Inferior parietal cortex (tissue), 1 donor: ENCODE data around the gene ACTL6B.
"Not testable (repeated sequence)": the region's sequence is repeated elsewhere in the genome, so short reads cannot be mapped to it uniquely, and the experiment has no call there.

Experiments
- DNase-seq: peaks from one replicate; pipeline ENCODE4 v3.0.0-alpha.2; 2016; ENCODE audit errors: extremely low spot score

ACTL6B gene

DNA sequence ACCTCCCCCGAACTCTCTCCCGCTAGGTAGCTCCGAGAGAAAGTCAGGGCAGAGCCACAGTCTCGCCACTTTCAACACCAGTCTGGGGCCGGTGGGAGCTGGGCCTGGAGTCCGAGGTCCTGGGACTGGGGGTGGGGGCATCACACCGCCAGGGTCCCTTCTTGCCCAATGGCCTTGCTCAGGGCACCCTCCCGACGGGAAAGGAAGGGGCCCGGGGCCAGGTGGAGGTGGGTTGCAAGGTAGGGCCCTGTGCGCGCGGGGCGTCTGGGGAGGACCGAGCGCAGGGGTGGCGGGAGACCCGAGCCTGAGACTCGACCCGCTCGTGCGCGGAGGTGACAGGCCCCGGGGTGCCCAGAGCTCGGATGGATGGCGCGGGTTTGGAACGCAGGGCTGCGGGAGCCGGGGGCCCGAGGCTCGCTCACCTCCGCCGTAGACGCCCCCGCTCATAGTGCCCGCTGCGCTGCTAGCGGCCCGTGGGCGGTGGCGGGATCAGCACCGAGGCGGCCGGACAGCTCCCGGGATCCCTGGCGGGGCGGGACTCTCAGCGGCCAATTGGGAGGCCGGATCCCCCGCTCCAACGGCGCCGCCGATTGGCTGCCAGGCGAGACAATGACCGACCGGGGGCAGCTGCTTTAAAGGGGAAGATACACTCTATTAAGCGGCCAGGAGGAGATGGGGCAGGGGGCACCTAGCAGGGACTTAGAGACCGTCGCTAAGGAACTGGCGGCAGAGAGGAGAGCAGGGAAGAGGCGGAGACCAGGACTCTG lies at the start of gene ACTL6B:
ACTL6B (minus strand) TSS at position 541 of the 767 bp plus-strand sequence; CDS start at position 447, 94 bp downstream.
- DNase-seq: peak; percentile 72

DNA sequence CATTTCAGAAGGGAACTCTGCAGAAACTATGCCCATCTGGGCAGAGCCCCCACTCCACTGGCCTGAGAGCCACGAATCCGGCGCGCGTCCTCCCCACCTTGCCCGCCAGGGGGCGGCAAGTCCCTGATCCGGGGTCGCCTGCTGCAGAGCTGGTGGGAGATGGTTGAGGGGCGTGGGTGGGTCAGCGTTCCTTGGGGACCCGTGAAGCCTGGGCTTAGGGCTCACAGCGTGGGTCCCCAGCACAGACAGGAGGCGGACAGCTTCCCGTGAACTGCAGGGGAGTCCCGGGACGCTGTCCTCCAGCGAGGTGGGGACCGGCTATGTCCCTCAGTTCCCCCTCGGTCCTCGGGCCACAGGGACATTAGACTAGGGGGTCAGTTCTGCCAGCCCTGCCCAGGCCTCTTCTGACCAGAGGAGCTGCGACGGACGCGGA lies 49.1 kb upstream of the ACTL6B start:
- DNase-seq: peak; percentile 76

DNA sequence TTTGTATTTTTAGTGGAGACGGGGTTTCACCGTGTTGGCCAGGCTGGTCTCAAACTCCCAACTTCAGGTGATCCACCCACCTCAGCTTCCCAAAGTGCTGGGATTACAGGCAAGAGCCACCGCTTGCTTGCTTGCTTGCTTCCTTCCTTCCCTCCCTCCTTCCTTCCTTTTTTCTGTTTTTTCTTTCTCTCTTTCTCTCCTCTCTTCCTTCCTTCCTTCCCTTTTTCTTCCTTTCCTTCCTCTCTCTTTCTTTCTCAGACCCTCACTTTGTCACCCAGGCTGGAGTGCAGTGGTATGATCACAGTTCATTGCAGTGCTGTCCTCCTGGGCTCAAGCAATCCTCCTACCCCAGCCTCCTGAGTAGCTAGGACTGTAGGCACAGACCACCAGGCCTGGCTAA lies 44.8 kb upstream of the ACTL6B start:
- DNase-seq: not testable (repeated sequence)

DNA sequence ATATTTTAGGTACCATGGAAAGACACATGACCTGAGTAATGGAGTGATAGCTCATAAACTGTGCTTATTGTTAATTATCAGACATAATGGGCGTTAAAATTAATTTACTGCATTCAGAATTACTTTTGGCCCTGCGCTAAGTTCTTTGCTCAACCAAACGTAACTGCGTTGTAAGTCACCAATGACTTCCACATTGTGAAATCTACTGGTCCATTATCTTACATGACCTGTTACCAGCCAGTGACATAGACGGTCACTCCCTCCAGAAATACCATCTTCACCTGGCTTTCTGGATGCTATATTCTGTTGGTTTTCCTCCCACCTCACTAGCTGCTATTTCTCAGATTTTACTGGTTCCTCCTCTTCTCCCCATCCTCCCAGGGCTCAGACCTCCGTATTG lies 42.8 kb upstream of the ACTL6B start:
- no peak for DNase-seq

DNA sequence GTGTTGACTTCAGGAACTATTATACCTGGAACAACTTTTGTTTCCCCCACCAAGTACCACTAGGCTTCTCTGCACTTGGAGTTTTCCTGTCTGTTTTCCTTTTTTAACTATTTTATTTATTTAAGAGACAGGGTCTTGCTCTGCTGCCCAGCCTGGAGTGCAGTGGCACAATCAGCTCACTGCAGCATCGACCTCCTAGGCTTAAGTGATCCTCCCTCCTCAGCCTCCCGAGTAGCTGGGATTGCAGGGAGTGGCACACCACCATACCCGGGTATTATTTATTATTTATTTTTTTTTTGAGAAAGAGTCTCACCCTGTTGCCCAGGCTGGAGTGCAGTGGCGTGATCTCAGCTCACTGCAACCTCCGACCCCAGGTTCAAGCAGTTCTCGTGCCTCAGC lies 39.9 kb upstream of the ACTL6B start:
- DNase-seq: no peak

DNA sequence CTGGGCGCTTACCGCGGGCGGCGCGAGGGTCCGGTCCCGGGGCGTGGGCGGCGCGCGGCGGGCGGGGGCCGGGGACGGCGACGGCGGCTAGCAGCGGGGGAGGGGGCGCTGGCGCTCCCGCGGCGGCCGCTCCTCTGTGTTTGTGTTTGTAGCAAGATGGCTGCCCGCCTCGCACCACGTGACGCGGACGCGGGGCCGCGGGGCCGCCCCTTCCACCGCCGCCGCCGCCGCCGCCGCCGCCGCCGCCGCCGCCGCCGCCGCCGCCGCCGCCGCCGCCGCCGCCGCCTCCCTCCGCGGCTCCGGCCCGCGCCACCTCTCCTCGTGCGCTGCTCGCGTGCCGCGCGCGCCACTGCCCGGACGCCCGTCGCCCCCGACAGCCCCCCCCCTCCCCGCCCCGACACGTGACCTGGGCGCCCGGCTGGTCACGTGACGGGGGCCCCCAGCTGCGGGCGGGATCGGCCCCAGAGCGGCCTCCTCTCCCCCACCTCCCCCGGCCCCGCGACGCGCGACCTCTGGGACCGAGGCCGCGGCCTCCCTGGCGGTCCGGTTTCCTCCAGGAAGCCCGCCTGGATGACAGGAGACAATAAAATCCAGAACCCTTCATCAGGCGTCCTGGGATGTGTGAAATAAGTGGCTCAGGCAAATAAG lies 38.0 kb upstream of the ACTL6B start, which contains the start of gene GIGYF1:
GIGYF1 (minus strand) TSS at position 153 of the 648 bp plus-strand sequence. CDS start 6,012 bp downstream, outside the sequence.
- no peak for DNase-seq

DNA sequence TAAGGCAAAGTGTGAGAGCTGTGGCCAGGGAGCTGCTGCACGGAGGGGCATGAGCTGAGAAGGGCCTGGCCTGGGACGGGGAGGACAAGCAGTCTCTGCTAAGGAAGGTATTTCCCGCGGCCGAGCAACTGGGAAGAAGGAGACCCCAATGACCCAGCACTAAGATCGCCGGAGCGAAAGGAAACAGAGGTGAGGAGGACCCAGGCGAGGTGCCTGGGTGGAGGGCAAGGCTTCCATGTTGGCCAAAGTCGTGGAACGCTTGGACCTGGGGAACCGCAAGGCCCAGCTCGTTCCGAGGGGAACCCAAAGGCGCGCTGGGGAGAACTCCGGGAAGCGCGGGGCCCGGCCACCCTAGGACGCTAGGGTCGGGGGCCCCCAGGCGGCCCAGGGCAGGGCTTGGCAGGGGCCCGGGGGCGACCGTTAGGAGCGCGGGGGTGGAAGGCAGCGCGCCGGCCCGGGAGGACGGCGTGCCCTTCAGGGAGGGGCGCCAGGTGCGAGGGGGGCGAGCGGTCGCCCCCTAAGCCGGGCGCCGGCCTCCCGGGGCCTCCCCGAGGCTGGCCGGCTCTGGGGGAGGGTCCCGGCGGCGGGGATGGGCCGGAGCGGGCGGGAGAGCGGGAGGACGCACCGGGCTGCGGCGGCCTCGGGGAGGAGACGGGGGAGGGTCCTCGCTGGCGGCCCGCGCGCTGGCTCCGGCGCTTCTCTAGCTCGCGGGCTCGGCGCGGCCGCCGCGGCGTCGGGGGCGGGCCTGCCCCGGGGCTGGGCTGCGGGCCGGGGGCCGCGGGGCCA lies 37.3 kb upstream of the ACTL6B start:
- no peak for DNase-seq

DNA sequence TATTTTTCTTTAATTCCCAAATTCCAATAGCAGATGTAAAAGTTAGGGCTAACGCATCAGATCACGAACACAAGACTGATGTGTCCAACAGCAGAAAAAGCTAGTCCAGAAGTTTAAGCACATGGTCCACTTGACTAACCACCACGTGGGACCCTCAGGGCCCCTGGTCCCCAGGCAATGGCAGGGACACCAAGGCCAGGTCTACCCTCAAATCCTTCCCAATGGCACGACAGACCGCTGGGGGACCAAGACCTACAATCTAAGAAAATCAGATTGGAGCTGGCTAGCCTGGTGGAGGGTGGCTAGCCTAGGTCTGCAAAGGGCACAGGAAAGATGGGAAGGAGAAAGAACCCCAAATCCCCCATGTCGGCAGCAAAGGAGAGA lies 36.3 kb upstream of the ACTL6B start:
- no peak for DNase-seq

DNA sequence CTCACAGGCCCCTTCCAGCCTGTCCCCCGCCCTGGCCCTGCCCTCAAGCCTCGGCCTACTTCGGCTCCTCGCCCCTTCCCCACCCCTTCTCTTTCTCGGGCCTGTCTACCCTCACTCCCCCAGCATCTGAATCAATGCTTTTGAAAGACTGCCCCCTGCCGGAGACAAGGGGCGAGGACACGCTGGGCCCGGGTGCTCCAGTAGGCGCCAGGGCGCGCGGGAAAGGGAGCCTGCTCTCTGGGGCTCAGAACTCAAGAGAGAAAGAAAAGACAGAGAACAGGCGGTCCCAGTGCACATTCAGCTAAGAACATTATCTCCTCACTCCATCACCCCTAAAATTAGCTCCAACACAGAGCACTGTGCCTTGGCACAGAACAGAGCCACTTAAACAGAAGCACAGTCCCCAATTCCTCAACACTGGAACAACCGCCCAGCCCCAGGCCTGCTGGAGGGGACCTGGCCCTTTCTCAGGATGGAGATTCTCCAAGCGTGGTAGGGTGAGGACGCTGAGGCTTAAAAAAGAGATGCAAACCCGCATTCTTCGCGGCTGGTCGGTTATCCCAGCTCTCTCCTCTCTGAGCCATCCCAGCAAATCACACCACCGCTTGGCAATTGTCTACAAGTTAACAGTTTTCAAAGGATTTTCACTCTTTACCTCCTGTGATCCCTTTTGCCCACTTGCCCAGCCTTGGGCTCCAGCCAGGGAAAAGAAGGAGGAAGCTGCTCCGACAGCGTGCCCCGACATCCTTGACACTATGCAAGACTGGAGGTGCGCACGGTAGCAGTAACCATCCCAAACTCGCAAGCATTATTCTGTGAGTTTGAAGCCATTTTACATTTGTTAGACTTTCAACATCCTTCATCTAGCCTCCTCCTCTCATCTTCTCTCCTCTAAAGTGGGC lies 35.7 kb upstream of the ACTL6B start:
- peak; percentile 90 for DNase-seq

DNA sequence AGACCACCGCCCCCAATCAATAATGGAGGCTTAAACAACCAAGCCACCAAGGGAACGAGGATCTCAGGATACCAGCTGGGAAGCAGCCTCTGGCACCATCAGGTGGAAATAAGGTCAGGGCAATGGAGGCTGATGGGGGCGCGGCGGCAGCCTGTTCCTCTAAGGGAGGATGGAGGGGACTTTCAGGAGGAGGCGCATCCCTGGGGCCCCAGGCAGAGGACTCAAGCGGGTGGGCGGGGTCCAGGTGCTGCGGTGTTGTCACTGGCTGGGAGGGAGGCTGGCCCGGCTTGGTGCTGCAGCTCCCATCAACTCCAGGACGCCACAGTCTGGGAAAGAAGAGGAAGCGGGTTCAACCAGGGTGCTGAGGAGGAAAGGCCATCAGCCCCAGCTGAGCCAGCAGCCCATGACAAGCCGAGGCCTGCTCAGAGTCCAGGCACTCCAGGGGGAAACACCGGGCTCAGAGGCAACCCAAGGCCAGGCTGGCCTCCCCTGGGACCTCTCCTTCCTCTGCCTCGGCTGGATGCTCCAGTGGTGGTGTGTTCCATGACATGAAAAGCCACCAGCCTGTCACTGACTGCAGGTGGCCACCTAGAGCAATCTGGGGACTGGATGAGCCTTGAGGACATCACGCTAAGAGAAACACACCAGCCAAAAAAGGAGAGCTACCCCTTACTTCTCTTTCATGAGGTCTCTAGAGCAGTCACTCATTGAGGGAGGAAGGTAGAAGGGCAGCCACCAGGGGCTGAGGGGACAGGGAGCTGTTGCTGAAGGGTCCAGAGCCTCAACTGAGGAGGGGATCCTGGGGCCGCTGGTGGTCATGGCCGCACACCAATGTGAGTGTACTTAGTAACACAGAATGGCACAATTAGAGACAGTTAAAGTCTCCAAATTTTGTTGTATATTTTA lies 33.2 kb upstream of the ACTL6B start:
- no peak for DNase-seq

DNA sequence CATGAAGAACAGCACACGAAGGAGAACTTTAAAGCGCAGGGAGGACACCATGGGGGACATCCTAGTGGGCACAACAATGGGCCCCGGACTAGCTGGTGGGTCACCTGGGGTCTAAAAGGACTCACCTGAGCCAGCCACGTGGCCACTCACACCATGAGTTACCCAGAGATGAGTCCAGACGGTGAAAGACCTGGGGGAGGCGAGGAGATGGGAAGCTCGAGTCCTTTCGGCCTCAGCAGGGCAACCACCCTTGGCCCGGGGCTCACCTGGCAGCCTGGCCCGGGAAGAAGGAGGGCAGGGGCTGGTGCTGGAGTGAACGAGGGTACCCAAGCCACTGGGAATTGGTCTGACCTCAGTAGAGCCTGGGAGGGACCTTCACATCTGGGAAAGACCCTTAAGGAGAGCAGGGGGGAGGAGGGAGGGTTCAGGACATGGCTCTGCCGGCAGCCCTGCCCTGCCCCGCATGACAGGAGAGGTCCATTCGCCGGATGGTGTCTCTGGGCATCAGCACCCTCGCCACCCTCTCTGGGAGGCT lies 32.1 kb upstream of the ACTL6B start:
- no peak for DNase-seq

DNA sequence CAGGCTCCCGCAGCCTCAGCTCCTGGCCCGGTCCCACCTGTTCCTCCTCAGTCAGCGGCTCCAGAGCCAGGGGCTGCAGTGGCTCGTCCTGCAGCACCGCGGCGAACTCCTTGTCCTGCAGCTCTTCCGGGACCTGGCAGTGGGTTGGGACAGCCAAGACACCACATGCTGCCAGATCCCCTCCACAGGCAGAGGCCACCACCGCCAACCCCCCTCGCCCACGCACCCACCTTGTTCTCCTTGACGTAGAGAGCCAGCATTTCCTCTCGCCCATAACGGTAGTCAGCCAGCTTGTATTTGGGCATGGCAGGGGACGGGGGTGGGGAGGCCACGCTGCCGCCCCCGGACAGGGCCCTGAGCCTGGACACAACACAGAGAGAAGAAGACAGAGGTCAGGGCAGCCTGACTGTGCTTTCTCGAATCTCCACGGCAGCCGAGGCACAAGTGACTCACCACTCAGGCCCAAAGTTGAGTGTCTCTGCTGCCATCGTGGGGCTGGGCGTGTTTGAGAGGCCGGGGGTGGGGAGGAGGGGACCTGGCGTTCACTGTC lies 31.6 kb upstream of the ACTL6B start:
- no peak for DNase-seq

DNA sequence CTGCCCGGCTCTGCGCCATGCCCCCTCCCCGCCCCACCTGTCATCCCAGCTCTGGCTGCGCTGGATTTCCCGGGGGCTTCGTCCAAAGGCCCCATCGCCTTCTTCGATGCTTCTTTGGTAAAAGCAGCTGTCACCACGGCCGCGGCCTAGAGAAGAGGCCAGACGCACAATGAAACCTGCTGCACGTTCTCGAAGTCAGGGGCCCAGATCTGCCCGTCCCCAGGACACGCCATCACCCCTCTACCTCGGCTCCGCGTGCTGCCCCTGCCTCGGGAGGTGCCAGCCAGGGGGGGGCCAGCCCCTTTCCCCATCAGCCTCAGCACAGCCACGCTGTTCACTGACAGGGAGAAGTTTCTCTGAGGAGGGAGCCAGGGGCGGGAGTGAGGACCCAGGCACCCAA lies 31.0 kb upstream of the ACTL6B start:
- no peak for DNase-seq

DNA sequence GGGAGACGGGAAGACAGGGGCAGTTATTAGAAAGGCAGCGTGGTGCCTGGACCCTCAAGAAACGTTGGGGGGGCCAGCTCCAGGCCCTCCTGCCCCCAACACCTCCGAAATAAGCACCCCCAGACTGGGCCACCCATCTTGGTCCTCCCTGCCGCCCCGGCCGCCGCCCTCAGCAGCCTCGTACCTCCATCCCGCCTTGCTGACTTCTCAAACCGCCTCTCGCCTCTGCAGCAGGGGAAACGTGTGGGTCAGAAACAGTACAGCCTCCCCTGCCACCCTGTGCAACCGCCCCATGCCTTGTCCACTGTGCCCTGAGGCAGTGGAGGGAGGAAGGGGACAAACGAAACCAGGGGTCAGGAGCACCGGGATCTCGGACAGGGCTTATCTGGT lies 30.6 kb upstream of the ACTL6B start:
- no peak for DNase-seq

DNA sequence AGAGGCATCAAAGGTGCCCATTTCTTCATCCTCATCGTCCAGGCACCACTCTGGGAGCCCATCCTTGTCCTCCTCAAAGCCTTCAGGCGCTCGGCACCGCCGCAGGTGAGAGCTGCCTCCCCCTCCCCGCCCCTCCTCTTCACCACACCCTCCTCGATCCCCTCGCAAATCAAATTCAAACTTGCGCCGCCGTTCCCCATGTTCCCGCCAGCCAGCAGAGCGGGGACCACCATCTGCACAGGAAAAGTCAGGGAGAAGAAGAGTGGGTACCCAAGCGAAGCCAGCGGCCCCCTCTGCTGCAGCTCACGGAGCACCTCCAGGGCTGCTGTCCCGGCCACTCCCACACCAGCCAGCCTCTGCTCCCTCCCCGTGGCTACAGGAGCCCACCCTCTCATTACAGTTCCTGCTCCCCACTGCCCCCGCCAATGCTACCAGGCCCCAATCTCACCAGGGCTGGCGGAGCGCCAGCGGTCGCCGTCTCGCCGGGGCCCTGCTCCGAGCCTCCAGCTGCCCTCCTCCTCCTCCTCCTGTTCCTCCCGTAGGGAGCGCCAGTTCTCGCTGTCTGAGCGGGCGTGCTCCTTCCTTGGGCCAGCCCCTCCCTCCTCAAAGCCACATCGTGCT lies 30.1 kb upstream of the ACTL6B start:
- no peak for DNase-seq

DNA sequence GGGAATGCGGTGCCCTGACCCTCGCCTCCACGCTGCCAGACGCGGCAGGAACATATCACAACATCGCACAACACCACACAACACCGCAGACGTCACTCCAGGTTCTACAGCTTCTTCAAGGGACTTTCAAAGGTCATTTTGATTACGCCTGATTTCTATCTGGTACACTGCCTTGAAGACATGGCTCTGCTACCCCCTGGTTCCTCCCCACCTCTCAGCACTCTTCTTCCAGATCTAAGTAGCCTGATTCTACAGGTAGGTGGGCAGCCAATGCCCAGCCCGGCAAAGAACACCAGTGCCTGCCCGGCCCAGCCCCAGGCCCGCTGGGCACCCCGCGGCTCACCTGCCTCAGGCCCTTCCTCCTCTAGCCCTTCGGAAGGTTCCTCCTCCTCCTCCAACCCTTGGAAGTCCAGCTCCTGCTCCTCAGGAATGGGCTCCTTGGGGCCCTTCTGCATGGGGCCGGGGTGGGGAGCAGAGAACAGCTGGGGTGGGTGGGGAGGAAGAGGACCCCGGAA lies 29.4 kb upstream of the ACTL6B start:
- no peak for DNase-seq

DNA sequence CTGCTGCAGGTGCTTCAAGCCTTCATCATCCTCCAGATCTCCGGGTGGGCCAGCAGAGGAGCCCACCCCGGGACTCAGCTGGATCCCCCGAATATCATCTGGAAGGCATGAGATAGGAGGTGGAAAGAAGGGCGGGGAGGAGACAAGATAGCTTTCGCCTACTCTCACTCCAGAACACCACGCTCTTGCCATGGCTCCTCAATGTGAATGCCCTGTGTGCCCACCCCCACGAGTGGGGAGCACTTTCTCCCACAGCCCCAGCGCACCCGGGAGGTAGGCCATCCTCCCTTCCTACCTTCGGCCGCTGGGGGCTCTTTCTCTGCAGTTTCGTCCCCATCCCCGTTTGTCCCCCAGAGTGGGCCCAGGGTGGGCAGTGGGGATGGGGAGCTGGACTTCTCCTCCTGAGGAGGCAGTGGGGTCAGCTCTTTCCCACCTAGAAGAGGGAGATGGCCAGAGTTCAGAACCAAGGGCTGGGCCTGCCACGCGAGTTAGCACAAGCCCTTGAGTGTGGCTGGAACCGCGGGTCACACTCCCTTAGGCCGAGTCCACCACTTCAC lies 28.9 kb upstream of the ACTL6B start:
- DNase-seq: no peak

DNA sequence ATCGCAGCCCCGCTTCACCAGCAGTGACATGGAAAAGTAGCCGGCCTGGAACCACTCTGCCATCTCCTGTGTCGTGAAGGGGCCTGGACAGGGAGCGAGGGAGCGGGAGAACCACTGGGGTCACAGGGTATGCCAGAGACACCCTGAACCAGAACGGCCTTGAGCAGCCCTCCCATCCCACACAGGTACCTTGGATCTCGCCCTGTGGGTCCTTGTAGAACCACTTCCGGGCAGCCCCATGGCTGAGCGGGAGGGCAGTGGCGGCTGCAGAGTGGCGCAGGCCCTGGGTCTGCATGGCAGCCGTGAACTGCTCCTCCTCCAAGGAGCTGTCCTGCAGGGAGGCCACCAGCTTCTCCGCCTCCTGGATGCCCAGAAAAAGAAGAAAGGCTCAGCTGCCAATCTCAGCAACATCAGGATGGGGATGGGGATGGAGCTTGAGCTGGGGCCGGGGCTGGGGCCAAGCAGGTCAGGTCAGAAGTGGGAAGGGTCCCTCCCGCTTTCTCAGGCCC lies 28.3 kb upstream of the ACTL6B start:
- DNase-seq: no peak
